ENCODE data around the gene NFIB. TPM values are rescaled to one million over a fixed set of nuclear protein-coding genes. Genes with fewer than 3 reads are reported as not detected.

Gene NFIB
- total and polyA plus RNA-seq, 2 donors (not counting 3 experiments of a cell fraction or from before 2014, with no cell fraction given): 26.4 to 174 TPM

- no peaks in the 10 kb centered on the region for H3K9me1 ChIP-seq (replicated peaks; ENCODE audit: control insufficient read depth, extremely low read depth, insufficient read depth, low read length)
- dilution Hi-C loops (cut with MboI; ENCODE audit: extremely low pct_ligation_motif_present, low sequenced_read_pairs): no loop called here
- H3K36me3 ChIP-seq (ENCODE audit: control insufficient read depth in 2 of 2, extremely low read depth in 1 of 2, insufficient read depth in 2 of 2, low read length in 2 of 2): no peaks in the 10 kb centered on the region
- no peak for DNase-seq (ENCODE audit: low read depth, low spot score)
- no peaks in the 10 kb centered on the region for H3K9me3 ChIP-seq (replicated peaks; ENCODE audit: control insufficient read depth, insufficient read depth, low read length)
- ChIA-PET POLR2A (no interaction called here), CTCF (interaction anchor here (1.0 to 1.7 kb wide), 4 partner anchors 10 to 910 kb away, joined by 3 to 5 read pairs (median 3); no protein-coding TSS in a partner anchor)
- no peaks in the 10 kb centered on the region for H3K27me3 ChIP-seq (ENCODE audit: control insufficient read depth in 2 of 2, insufficient read depth in 2 of 2, low read length in 2 of 2)
- H4K20me1 ChIP-seq (replicated peaks; ENCODE audit: control insufficient read depth, extremely low read depth, insufficient read depth, low read length): no peaks in the 10 kb centered on the region
- no peak overlapping the region for H3K27ac ChIP-seq (ENCODE audit: insufficient read depth, low read depth, low read length)
- TF ChIP-seq MYC (IDR thresholded peaks at IDR 0.05; ENCODE audit: low read depth, low read length) (no peak), POLR2AphosphoS5 (IDR thresholded peaks at IDR 0.05; ENCODE audit: insufficient read depth, low read depth, low read length) (no peak), EZH2 (IDR thresholded peaks at IDR 0.05; ENCODE audit: borderline replicate concordance, low read depth, low read length, severe bottlenecking) (no peak), MAX (IDR thresholded peaks at IDR 0.05; ENCODE audit: insufficient read depth, insufficient read length) (no peak), GATA2 (IDR thresholded peaks at IDR 0.05; ENCODE audit: insufficient read depth, insufficient read length, low read depth, low read length) (no peak), POLR2A (IDR thresholded peaks at IDR 0.05; ENCODE audit: low read depth, low read length) (no peak), FOS (IDR thresholded peaks at IDR 0.05; ENCODE audit: borderline replicate concordance, insufficient read depth, low read length) (no peak), JUN (IDR thresholded peaks at IDR 0.05; ENCODE audit: borderline replicate concordance, insufficient read depth, insufficient read length, low read depth) (no peak)
- TF ChIP-seq, protein P1, sequence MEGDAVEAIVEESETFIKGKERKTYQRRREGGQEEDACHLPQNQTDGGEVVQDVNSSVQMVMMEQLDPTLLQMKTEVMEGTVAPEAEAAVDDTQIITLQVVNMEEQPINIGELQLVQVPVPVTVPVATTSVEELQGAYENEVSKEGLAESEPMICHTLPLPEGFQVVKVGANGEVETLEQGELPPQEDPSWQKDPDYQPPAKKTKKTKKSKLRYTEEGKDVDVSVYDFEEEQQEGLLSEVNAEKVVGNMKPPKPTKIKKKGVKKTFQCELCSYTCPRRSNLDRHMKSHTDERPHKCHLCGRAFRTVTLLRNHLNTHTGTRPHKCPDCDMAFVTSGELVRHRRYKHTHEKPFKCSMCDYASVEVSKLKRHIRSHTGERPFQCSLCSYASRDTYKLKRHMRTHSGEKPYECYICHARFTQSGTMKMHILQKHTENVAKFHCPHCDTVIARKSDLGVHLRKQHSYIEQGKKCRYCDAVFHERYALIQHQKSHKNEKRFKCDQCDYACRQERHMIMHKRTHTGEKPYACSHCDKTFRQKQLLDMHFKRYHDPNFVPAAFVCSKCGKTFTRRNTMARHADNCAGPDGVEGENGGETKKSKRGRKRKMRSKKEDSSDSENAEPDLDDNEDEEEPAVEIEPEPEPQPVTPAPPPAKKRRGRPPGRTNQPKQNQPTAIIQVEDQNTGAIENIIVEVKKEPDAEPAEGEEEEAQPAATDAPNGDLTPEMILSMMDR (IDR thresholded peaks at IDR 0.05; ENCODE audit: extremely low read depth in 1 of 2, insufficient read depth in 1 of 2, low read depth in 1 of 2, low read length in 2 of 2): no peak
- BruUV-seq (replicated peaks): no TSS peak
- H2AFZ ChIP-seq (ENCODE audit: low read depth, low read length): no peak overlapping the region
- H3K4me2 ChIP-seq (ENCODE audit: insufficient read depth, low read length): no peak overlapping the region
- FAIRE-seq: no peak
- H3K79me2 ChIP-seq (ENCODE audit: control insufficient read depth, insufficient read depth, low read length): no peaks in the 10 kb centered on the region
- intact Hi-C loops (cut with micrococcal nuclease): no loop called here
- H3K4me1 ChIP-seq (ENCODE audit: control insufficient read depth, extremely low read depth, insufficient read depth, low read length): peaks cover 10% of the 10 kb centered on the region
- no peak overlapping the region for H3K9ac ChIP-seq (replicated peaks; ENCODE audit: extremely low read depth, insufficient read depth, low read length)
- H3K4me3 ChIP-seq (replicated peaks in 1 of 3; ENCODE audit: insufficient read depth in 1 of 3, low read depth in 1 of 3, low read length in 3 of 3): no peak overlapping the region
These were observed 23.7 kb upstream of the NFIB start for GRCh38 chr9:14337615-14338014.

Data from endothelial cell of umbilical vein (primary cell).